HG03135 (cell line): ENCODE measurements around the gene KCNN1.
"Not testable (repeated sequence)": the region's sequence is repeated elsewhere in the genome, so short reads cannot be mapped to it uniquely, and the experiment has no call there.

Experiments
- ATAC-seq: cut with Tn5 transposase; IDR thresholded peaks from one replicate; pipeline ENCODE4 v1.9.1; 2021; ENCODE audit warnings: mild to moderate bottlenecking, moderate library complexity; ENCODE audit not compliant: unreplicated experiment

KCNN1 gene

DNA sequence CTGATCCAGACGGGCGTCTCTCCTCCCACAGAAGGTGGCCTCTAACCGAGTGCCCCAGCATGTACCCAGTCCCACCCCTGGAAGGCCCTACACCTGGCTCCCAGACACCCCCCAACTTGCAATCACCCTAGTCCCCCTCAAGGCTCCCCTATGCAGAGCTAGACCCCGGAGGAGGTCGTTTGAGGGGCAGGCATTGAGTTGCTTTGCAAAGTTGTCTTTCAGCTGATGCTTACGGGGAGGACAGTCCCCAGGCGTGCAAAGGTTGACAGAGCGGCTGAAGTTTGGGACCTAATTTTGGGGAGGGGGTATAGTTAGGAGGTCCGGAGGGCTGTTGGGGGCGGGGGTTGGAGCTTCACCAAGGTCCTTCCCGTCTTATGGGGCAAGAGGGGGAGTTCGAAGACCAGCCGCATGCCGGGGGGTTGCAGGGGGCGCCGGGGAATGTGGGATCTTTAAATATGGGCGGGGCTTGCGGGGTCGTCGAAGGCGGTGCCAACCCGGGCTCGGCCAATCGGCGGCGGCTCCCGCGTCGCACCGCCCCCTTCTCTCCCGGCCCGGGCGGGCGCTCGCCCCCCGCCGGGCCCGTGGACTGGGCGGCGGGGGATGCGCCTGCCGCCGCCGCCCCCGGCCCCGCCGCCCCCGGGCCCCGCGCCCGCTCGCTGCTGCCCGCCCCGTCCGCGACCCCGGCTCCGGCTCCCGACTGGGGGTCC lies at the start of gene KCNN1:
Gene KCNN1, plus strand, starts transcription at position 558 of the 707 bp plus-strand sequence. CDS start 6,782 bp downstream, outside the sequence.
- no peak for ATAC-seq

- ATAC-seq = not testable (repeated sequence)
Observed at GRCh38 chr19:17918151-17918550, 48.8 kb upstream of the KCNN1 start.

GRCh38 chr19:17919122-17919521 lies 47.8 kb upstream of the KCNN1 start:
- ATAC-seq = not testable (repeated sequence)

DNA sequence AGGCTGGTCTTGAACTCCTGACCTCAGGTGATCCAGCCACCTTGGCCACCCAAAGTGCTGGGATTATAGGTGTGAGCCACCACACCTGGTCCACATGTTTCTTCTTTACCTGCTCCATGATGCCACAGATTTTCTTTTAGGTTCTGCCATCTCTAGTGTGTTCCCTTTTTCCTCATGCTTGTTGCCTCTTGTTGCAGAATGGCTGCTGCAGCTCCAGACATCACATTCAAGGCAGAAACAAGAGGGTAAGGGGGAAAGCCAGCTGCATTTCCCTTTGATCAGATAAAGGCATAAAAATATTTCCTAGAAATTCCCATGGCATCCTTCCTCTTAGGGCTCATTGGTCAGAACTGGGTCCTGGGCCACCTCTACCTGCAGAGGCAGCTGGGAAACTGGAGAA lies 46.4 kb upstream of the KCNN1 start:
- ATAC-seq = no peak

GRCh38 chr19:17922138-17922537 lies 44.8 kb upstream of the KCNN1 start:
- no peak for ATAC-seq

DNA sequence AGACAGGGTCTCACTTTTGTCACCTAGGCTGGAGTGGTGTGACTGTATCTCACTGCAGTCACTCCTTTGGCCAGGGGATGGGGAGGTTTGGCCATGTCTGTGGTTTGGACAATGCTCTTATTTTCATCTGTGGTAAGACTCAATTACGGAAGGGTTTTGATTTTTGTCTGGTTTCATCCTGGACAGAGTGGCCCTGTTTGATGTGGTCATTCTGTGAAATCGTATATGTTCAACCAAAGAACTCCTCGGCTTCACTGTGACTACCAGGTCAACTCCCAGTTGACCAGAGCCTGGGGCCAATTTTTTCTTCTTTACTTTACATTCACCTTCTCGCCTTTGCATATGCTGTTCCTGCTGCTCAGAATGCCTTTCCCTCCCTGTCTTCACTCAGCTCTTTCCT lies 40.9 kb upstream of the KCNN1 start:
- ATAC-seq = no peak

DNA sequence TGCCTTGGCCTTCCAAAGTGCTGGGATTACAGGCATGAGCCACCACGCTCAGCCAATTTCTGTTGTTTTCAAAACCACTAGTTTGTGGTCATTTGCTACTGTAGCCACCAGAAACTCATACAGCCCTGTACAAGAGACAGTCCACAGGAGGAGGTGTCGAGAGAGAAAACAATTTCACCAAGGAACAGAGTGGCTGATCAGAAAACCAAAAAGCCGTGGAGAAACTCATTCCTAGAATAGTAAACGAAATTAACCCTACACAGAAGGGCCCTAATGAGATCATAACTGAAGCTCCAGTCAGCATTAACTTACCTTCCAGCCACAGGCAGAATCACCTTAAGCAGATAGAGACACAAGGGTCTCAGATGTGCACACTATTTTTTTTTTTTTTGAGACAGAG lies 37.9 kb upstream of the KCNN1 start:
- no peak for ATAC-seq

DNA sequence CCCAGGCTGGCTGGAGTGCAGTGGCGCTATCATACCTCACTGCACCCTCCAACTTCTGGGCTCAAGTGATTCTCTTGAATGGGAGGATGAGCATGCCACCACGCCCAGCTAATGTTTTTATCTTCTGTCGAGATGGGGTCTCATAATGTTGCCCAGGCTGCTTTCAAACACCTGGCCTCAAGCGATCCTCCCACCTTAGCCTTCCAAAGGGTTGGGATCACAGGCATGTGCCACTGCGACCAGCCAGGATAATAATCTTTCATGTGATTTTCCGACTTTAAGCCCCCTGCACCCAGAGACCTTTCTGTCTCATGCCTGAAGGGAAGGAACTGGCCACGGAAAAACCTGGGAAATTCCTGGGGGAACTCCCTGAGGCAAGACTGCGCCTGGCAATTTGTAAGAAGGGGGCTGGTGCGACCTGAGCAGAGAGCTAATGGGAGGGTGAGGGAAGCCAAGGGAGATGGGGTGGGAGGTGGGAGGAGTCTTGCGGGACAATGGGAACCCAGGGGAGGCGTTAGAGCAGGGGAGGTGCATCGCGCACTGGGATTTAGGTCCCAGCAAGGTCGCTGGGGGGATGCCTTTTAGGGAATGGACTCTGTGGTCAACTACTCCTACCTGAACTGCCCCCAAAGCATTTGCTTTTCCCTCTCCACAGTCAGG lies 35.2 kb upstream of the KCNN1 start:
- no peak for ATAC-seq

- ATAC-seq = peak; percentile 81
Observed at GRCh38 chr19:17932485-17933338, 34.2 kb upstream of the KCNN1 start, which contains the start of gene CCDC124. CCDC124 (plus strand) TSS chr19:17933015; CDS start chr19:17936421, 3,406 bp downstream.

DNA sequence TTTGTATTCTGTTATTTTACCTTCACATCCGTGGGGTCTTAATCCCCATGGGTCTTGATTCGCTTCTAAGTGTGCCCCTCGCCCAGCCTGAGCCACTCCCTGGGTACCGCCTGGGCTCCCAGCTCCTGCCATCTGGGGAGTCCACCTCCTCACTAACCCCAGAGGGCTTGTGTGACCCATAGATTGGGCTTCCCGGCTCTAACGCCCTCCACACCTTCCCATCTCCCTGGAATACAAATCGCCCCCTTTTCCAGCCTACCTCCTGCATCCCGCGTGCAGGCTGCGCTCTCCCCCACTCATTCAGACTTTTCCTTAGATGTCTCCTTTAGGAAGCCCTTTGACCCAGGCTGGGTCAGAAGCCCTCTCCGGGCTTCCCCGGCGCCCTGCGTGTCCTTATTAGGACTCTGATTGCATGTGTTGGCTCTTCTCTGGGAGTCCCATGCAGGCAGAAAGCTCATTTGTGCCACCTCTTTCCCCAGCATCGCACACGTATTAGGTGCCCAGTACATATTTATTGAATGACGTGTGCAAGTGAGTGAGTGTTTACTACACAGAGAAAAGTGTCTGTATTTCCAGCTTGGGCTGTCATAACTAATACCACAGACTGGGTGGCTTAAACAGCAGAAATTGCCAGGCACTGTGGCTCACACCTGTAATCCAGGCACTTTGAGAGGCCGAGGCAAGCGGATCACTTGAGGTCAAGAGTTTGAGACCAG lies 33.3 kb upstream of the KCNN1 start:
- ATAC-seq = no peak

DNA sequence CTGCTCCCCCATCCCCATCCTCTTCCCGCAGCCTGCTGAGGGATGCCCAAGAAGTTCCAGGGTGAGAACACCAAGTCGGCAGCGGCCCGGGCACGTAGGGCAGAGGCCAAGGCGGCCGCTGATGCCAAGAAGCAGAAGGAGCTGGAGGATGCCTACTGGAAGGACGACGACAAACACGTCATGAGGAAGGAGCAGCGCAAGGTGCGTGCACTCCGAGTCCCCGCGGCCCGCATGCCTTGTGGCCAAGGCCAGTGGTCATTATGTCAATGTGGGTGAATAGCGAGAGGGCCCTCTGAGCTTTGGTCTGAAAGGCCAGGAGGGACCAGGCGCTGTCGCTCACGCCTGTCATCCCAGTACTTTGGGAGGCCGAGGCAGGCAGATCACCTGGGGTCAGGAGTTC lies 30.5 kb upstream of the KCNN1 start:
- ATAC-seq = no peak

GRCh38 chr19:17937371-17937900 lies 29.5 kb upstream of the KCNN1 start:
- no peak for ATAC-seq

DNA sequence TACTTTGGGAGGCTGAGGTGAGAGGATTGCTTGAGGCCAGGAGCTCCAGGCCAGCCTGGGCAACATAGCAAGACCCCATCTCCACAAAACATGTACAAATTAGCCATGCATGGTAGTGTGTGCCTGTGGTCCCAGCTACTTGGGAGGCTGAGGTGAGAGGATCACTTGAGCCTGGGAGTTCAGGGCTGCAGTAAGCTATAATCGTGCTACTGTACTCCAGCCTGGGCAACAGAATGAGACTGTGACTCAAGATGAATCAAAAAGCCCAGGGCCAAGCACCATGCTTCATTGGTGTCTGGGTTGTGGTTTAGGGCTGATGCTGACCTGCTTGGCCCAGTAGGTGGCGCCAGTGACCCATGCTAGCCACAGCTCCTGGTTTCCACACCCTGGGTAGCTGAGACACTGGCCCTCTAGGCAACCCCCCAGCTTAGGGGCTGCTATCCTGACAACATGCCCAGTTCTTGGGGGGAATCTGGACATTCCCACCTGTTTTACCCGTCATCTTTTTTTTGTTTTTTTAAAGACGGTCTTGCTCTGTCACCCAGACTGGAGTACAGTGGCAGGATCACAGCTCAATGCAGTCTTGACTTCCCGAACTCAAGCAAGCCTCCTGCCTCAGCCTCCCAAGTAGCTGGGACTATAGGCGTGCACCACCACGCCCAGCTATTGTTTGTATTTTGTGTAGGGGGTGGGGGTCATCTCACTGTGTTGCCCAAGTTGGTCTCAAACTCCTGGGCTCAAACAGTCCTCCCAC lies 28.6 kb upstream of the KCNN1 start:
- no peak for ATAC-seq

DNA sequence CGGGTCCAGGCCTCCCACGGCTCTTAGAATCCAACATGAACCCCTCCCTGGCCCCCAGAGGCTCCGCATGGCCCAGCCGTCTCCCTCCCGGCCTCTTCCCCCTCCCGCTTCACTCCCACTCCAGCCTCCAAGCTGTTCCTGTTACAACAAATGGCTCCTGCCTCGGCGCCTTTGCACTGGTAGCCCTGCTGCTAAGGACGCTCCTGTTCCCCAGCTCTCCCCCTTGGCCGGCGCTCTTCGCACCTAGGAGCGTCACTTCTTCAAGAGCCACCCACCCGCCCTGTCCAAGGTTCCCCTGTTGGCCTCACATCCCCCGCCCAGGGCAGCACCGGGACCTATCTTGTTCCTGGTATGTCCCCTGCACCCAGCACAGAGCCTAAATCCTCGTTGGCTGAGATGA lies 24.7 kb upstream of the KCNN1 start:
- no peak for ATAC-seq

GRCh38 chr19:17942582-17943273 lies 24.2 kb upstream of the KCNN1 start:
- no peak for ATAC-seq

- ATAC-seq = no peak
Observed at GRCh38 chr19:17943274-17944221, 23.4 kb upstream of the KCNN1 start.

GRCh38 chr19:17944301-17944700 lies 22.6 kb upstream of the KCNN1 start:
- ATAC-seq = no peak
